Measurements from ENCODE around the gene TMEM203.

The TMEM203 gene

GRCh38 chr9:137178201-137178938, 27.1 kb downstream of the TMEM203 start:
- DNase-seq (ENCODE audit: low read depth): no peak

GRCh38 chr9:137176302-137177182, 28.9 kb downstream of the TMEM203 start:
- no peak for DNase-seq (ENCODE audit: low read depth)

GRCh38 chr9:137175345-137175961, 30.0 kb downstream of the TMEM203 start:
- no peak for DNase-seq (ENCODE audit: low read depth)

- DNase-seq (ENCODE audit: low read depth): no peak
Observed at GRCh38 chr9:137174722-137175293, 30.6 kb downstream of the TMEM203 start.

GRCh38 chr9:137173796-137174664, 31.4 kb downstream of the TMEM203 start:
- no peak for DNase-seq (ENCODE audit: low read depth)

- no peak for DNase-seq (ENCODE audit: low read depth)
Observed at GRCh38 chr9:137172901-137173795, 32.3 kb downstream of the TMEM203 start.

- DNase-seq (ENCODE audit: low read depth): no peak
Observed at GRCh38 chr9:137171149-137171900, 34.1 kb downstream of the TMEM203 start.

GRCh38 chr9:137170486-137171148, 34.8 kb downstream of the TMEM203 start:
- DNase-seq (ENCODE audit: low read depth): no peak

- no peak for DNase-seq (ENCODE audit: low read depth)
Observed at GRCh38 chr9:137169896-137170358, 35.5 kb downstream of the TMEM203 start, which contains the start of gene LRRC26. Gene LRRC26, minus strand, starts transcription at chr9:137170051. Its CDS starts 108 bp downstream, at chr9:137169943.

GRCh38 chr9:137168904-137169856, 36.3 kb downstream of the TMEM203 start:
- DNase-seq (ENCODE audit: low read depth): no peak

GRCh38 chr9:137168573-137168903, 36.9 kb downstream of the TMEM203 start:
- DNase-seq (ENCODE audit: low read depth): no peak

GRCh38 chr9:137167747-137168572, 37.5 kb downstream of the TMEM203 start:
- no peak for DNase-seq (ENCODE audit: low read depth)

- DNase-seq (ENCODE audit: low read depth): no peak
Observed at GRCh38 chr9:137167277-137167746, 38.1 kb downstream of the TMEM203 start.

GRCh38 chr9:137166380-137167229, 38.8 kb downstream of the TMEM203 start:
- DNase-seq (ENCODE audit: low read depth): no peak

- no peak for DNase-seq (ENCODE audit: low read depth)
Observed at GRCh38 chr9:137165250-137165836, 40.1 kb downstream of the TMEM203 start.

Measured in GM04503 (cell line).